ENCODE results near the gene CTBP2.

- no peak for TF ChIP-seq REST (IDR thresholded peaks at IDR 0.05; ENCODE audit: insufficient read depth in 1 of 2, low read depth in 2 of 2, low read length in 1 of 2)
- TF ChIP-seq CTCF (IDR thresholded peaks at IDR 0.05): no peak
- TF ChIP-seq SIN3A (IDR thresholded peaks at IDR 0.05; ENCODE audit: borderline replicate concordance, insufficient read depth, low read depth, low read length): no peak
- no peak for TF ChIP-seq POLR2AphosphoS5 (IDR thresholded peaks at IDR 0.05; ENCODE audit: low read depth, low read length)
- TF ChIP-seq TCF7L2 (IDR thresholded peaks at IDR 0.05; ENCODE audit: low read depth, low read length): no peak
Measured at GRCh38 chr10:125037145-125037877, 123.1 kb downstream of the CTBP2 start.

Data from Panc1 (cell line).